ENCODE results near the gene EHBP1L1. TPM values are rescaled to one million over a fixed set of nuclear protein-coding genes. Genes with fewer than 3 reads are reported as not detected.

EHBP1L1 gene
- total RNA-seq, 4 donors from 2014 or later: 21.2 to 125 (median 65.6) TPM

DNA sequence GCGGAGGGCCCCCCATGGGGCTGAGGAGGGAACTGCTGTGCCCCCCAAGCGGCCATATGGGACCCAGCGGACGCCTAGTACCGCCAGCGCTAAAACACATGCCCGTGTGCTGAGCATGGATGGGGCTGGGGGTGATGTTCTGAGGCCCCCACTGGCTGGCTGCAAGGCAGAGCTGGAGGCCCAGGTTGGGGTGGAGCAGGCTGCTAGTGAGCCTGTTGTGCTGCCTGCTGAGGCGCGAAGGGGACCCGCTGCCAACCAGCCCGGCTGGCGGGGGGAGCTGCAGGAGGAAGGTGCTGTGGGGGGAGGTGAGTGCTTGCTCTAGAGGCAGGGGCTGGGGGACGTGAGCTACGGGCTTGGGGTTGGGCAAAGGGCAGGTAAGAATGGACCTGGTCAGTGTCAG is 42.9 kb downstream of the EHBP1L1 start:
- ATAC-seq (ENCODE audit: low FRiP score): no peak
- TF ChIP-seq, protein P1, sequence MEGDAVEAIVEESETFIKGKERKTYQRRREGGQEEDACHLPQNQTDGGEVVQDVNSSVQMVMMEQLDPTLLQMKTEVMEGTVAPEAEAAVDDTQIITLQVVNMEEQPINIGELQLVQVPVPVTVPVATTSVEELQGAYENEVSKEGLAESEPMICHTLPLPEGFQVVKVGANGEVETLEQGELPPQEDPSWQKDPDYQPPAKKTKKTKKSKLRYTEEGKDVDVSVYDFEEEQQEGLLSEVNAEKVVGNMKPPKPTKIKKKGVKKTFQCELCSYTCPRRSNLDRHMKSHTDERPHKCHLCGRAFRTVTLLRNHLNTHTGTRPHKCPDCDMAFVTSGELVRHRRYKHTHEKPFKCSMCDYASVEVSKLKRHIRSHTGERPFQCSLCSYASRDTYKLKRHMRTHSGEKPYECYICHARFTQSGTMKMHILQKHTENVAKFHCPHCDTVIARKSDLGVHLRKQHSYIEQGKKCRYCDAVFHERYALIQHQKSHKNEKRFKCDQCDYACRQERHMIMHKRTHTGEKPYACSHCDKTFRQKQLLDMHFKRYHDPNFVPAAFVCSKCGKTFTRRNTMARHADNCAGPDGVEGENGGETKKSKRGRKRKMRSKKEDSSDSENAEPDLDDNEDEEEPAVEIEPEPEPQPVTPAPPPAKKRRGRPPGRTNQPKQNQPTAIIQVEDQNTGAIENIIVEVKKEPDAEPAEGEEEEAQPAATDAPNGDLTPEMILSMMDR (IDR thresholded peaks at IDR 0.05): no peak
- no peak for DNase-seq (ENCODE audit: low spot score)

DNA sequence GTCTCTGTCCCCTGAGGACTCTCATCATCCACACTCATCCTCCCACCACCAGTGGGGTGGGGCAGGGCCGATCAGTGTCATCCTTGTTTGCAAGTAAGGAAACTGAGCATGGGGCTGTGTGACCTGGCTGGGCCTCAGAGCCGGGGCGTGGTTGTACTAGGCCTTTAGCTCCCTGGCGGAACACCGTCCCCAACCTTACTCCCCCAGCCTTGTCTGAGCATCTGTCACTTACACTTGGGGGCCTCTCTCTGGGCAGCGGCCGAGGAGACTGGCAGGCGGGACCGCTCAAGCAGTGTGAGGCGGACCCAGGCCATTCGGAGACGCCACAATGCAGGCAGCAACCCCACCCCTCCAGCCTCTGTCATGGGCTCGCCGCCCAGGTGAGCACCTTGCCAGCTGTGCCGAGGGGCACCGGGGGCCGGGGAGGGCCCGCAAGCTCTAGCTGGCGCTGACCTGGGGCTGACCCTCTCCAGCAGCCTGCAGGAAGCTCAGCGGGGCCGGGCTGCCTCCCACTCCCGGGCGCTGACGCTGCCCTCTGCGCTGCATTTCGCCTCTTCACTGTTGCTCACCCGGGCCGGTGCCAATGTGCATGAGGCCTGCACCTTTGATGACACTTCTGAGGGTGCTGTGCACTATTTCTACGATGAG is 43.6 kb downstream of the EHBP1L1 start:
- DNase-seq (ENCODE audit: low spot score) (no peak), ATAC-seq (ENCODE audit: low FRiP score) (no peak)

DNA sequence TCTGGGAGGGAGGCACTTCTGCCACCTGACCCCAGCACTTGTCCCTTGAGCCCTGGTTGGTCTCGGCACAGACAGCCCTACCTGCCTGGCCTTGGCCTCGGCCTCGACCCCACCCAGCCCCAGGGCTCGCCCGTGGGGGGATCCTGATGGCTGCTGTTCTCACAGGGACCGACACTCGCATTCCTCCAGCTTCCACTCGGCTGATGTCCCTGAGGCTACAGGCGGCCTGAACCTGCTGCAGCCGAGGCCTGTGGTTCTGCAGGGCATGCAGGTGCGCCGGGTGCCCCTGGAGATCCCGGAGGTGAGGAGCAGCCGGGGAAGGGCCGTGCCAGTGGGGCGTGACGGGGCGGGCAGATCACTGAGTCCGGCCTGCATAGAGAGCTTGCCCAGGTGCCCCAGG is 44.8 kb downstream of the EHBP1L1 start:
- ATAC-seq (ENCODE audit: low FRiP score) (no peak), DNase-seq (ENCODE audit: low spot score) (no peak)
- TF ChIP-seq, protein P1 (IDR thresholded peaks at IDR 0.05): no peak

More for the DNA sequence above, 43.6 kb downstream of the EHBP1L1 start:
- TF ChIP-seq, protein P1 (IDR thresholded peaks at IDR 0.05): no peak

DNA sequence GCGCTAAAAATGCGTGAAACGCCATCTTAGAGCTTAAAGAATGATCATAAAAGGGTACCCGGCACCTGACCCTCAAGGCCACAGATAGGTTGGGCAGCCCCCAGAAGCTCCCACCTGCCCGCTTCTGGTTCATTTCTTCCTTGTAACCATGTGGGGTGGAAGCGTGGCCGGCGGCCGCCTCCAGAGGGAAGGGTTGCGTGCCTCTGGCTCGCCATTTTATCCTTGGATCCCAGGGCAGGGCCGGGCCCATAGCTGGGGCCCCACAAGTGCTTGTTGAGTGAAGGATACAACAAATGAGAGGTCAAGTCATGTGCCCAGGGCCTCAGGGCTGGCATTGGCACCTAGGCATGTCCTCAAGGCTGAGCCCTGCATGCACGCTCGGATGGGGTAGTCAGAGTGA is 45.6 kb downstream of the EHBP1L1 start:
- TF ChIP-seq, protein P1 (IDR thresholded peaks at IDR 0.05): no peak
- no peak for ATAC-seq (ENCODE audit: low FRiP score)
- no peak for DNase-seq (ENCODE audit: low spot score)

DNA sequence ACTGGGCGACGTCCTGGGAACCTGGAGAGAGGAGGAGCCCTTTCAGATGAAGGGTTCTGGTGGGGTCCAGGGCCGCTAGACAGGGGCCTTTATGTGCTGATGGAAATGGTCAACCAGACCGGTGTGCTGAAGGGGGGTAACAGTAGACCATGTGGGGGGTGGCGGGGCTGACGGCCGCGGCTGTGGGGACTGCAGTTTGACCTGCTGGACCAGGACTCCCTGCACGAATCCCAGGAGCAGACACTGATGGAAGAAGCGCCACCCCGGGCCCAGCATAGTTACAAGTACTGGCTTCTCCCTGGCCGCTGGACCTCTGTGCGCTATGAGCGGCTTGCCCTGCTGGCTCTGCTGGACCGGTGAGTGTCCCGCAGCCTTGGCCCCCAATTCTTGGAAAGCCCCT is 46.2 kb downstream of the EHBP1L1 start:
- ATAC-seq (ENCODE audit: low FRiP score) (no peak), DNase-seq (ENCODE audit: low spot score) (no peak)
- TF ChIP-seq, protein P1 (IDR thresholded peaks at IDR 0.05): no peak

DNA sequence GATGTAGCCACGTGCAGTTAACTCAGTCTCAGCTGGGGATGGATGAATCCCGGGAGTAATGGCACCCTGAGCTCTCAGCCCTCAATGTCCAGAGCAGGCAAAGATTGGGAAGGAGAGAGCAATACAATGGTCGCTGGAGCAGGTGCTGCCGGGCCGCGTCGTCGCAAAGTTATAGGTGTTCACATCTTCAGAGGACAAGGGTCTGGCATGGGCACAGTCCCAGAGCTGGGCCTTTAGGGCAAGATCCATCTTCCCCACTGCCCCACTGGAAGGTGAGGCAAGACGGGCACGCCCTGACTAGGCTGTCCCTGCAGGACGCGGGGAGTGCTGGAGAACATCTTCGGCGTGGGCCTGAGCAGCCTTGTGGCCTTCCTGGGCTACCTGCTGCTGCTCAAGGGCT is 47.3 kb downstream of the EHBP1L1 start:
- TF ChIP-seq, protein P1 (IDR thresholded peaks at IDR 0.05): no peak
- ATAC-seq (ENCODE audit: low FRiP score) (no peak), DNase-seq (ENCODE audit: low spot score) (no peak)

DNA sequence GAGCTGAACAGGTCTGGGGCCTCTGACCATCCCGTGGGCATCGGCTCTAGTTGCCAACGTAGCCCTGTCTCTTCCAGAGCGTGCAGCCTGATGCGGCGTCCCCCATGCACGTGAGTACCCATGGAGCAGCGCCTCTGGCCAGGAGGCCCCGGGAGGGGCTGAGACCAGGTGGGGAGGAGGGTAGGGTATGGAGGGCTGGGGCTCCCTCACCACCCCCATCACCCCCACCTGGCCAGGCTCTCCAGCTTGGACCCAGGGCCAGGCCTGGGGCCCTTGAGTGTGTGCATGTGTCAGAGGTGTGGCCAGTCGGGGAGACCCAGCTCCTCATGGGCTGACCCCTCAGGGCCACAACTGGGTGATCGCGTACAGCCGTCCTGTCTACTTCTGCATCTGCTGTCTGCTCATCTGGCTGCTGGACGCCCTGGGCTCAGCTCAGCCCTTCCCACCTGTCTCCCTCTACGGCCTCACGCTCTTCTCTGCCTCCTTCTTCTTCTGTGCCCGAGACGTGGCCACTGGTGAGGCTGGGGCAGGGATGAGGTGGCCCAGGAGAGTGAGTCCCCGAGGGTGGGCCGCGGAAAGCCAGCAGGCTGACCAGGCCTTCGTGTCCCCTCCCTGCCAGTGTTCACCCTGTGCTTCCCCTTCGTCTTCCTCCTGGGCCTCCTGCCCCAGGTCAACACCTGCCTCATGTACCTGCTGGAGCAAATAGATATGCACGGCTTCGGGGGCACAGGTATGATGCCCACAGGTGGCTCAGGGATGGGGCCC is 48.2 kb downstream of the EHBP1L1 start:
- DNase-seq (ENCODE audit: low spot score): no peak
- ATAC-seq (ENCODE audit: low FRiP score): no peak
- TF ChIP-seq, protein P1 (IDR thresholded peaks at IDR 0.05): no peak
